Calu3 (cell line): ENCODE results near the gene NDE1. TPM values are rescaled to one million over a fixed set of nuclear protein-coding genes. Genes with fewer than 3 reads are reported as not detected.

Experiments
- BruUV-seq: library from RNA; stranded (reverse); fragments of 400-500 nt; replicated peaks from 2 replicates; lab custom pipeline; 2021; lab: Mats Ljungman, UMichigan
- CTCF ChIA-PET: fragments of 300-600 bp; sonication (Branson Sonifier 250); formaldehyde crosslinking; loops from one replicate; lab custom pipeline; 2022; ENCODE audit warnings: antibody characterized with exemption; lab: Charles Lee
- DNase-seq: peaks from one replicate; pipeline ENCODE4 v3.0.0; 2022
- H3K27ac Mint-ChIP-seq: one replicate; pipeline ENCODE4 v1.8.0; 2022; ENCODE audit warnings: mixed read lengths; ENCODE audit not compliant: unreplicated experiment
- H3K27me3 Mint-ChIP-seq: one replicate; pipeline ENCODE4 v1.8.0; 2022; ENCODE audit warnings: mixed read lengths; ENCODE audit not compliant: unreplicated experiment
- H3K36me3 Mint-ChIP-seq: one replicate; pipeline ENCODE4 v1.8.0; 2022; ENCODE audit warnings: mild to moderate bottlenecking, moderate library complexity, mixed read lengths; ENCODE audit not compliant: insufficient read depth, unreplicated experiment
- H3K4me1 Mint-ChIP-seq: one replicate; pipeline ENCODE4 v1.8.0; 2022; ENCODE audit warnings: mild to moderate bottlenecking, low read depth, mixed read lengths; ENCODE audit not compliant: unreplicated experiment
- H3K4me3 Mint-ChIP-seq: one replicate; pipeline ENCODE4 v1.8.0; 2022; ENCODE audit warnings: mild to moderate bottlenecking, low read depth, moderate library complexity, mixed read lengths; ENCODE audit not compliant: unreplicated experiment
- H3K9me3 Mint-ChIP-seq: one replicate; pipeline ENCODE4 v1.8.0; 2022; ENCODE audit warnings: low read depth, mixed read lengths; ENCODE audit not compliant: unreplicated experiment
- intact Hi-C: fragments of 100-400 bp; cut with micrococcal nuclease; formaldehyde crosslinking; loops from one replicate; pipeline ENCODE4 v1.10.0; 2022; ENCODE audit not compliant: unreplicated experiment
- total RNA-seq: library from RNA; stranded (reverse); gene quantifications from 2 replicates; pipeline ENCODE4 v1.2.3, GENCODE V29; 2022
- TF ChIP-seq, protein P1 (sequence below): fragments of 200-600 bp; IDR thresholded peaks from one replicate; pipeline ENCODE4 v1.8.0; 2022; ENCODE audit warnings: antibody characterized with exemption; ENCODE audit not compliant: unreplicated experiment

NDE1 gene
- total RNA-seq, 1 experiment from 2014 or later, result 71.1 TPM

- TF ChIP-seq, protein P1, sequence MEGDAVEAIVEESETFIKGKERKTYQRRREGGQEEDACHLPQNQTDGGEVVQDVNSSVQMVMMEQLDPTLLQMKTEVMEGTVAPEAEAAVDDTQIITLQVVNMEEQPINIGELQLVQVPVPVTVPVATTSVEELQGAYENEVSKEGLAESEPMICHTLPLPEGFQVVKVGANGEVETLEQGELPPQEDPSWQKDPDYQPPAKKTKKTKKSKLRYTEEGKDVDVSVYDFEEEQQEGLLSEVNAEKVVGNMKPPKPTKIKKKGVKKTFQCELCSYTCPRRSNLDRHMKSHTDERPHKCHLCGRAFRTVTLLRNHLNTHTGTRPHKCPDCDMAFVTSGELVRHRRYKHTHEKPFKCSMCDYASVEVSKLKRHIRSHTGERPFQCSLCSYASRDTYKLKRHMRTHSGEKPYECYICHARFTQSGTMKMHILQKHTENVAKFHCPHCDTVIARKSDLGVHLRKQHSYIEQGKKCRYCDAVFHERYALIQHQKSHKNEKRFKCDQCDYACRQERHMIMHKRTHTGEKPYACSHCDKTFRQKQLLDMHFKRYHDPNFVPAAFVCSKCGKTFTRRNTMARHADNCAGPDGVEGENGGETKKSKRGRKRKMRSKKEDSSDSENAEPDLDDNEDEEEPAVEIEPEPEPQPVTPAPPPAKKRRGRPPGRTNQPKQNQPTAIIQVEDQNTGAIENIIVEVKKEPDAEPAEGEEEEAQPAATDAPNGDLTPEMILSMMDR, result no peak
- no peak for DNase-seq
- Mint-ChIP-seq H3K4me3 (no peak overlapping the region), H3K27ac (no peak overlapping the region), H3K4me1 (no peaks in the 10 kb centered on the region), H3K27me3 (peaks cover 42% of the 10 kb centered on the region), H3K9me3 (no peaks in the 10 kb centered on the region), H3K36me3 (no peaks in the 10 kb centered on the region)
- intact Hi-C loops, result loop anchor here (5.0 kb wide), 1 partner anchor 53 kb away; no protein-coding TSS in a partner anchor
- no TSS peak for BruUV-seq
- CTCF ChIA-PET, result interaction anchor here (0.7 kb wide), 1 partner anchor 14 kb away, joined by 5 read pairs; no protein-coding TSS in a partner anchor
Measured at GRCh38 chr16:15769239-15769638, 119.2 kb downstream of the NDE1 start.

- Mint-ChIP-seq H3K4me3 (no peak overlapping the region), H3K36me3 (no peaks in the 10 kb centered on the region), H3K27ac (no peak overlapping the region), H3K27me3 (peaks cover 42% of the 10 kb centered on the region), H3K9me3 (no peaks in the 10 kb centered on the region), H3K4me1 (no peaks in the 10 kb centered on the region)
- intact Hi-C loops, result no loop called here
- BruUV-seq, result no TSS peak
- DNase-seq, result no peak
- TF ChIP-seq, protein P1, result no peak
- CTCF ChIA-PET, result interaction anchor here (1.4 kb wide), 1 partner anchor 52 kb away, joined by 9 read pairs; no protein-coding TSS in a partner anchor
Measured at GRCh38 chr16:15770107-15770506, 120.1 kb downstream of the NDE1 start.

GRCh38 chr16:15770512-15770911 lies 120.5 kb downstream of the NDE1 start:
- intact Hi-C loops, result no loop called here
- no peak overlapping the region for H3K4me3 Mint-ChIP-seq
- peaks cover 42% of the 10 kb centered on the region for H3K27me3 Mint-ChIP-seq
- H3K36me3 Mint-ChIP-seq, result no peaks in the 10 kb centered on the region
- BruUV-seq, result no TSS peak
- no peak overlapping the region for H3K27ac Mint-ChIP-seq
- DNase-seq, result no peak
- no peaks in the 10 kb centered on the region for H3K9me3 Mint-ChIP-seq
- TF ChIP-seq, protein P1, result no peak
- no peaks in the 10 kb centered on the region for H3K4me1 Mint-ChIP-seq
- CTCF ChIA-PET, result interaction anchor here (1.4 kb wide), 1 partner anchor 52 kb away, joined by 9 read pairs; no protein-coding TSS in a partner anchor

- Mint-ChIP-seq H3K27me3 (peaks cover 51% of the 10 kb centered on the region), H3K9me3 (no peaks in the 10 kb centered on the region), H3K4me1 (no peaks in the 10 kb centered on the region), H3K4me3 (no peak overlapping the region), H3K27ac (no peak overlapping the region), H3K36me3 (no peaks in the 10 kb centered on the region)
- TF ChIP-seq, protein P1, result no peak
- BruUV-seq, result no TSS peak
- CTCF ChIA-PET, result interaction anchor here (0.7 kb wide), 1 partner anchor 110 kb away, joined by 6 read pairs; no protein-coding TSS in a partner anchor
- intact Hi-C loops, result no loop called here
- no peak for DNase-seq
Measured at GRCh38 chr16:15771694-15772093, 121.6 kb downstream of the NDE1 start.
